K562 (cell line): Measurements from ENCODE around the gene NAXD. TPM values are rescaled to one million over a fixed set of nuclear protein-coding genes. Genes with fewer than 3 reads are reported as not detected.

ENCODE experiments used
- CLOCK ChIP-seq: fragments of 250-450 bp; sonication (Bioruptor Pico); IDR thresholded peaks from 2 replicates; pipeline ENCODE4 v1.4.0; 2020; ENCODE audit warnings: mild to moderate bottlenecking, moderate library complexity, borderline replicate concordance
- IRF1 ChIP-seq: sonication (generic); formaldehyde crosslinking; IDR thresholded peaks from 2 replicates; pipeline ENCODE4 v1.8.0; 2022; ENCODE audit warnings: missing genetic modification reagents, mild to moderate bottlenecking, borderline replicate concordance
- REST ChIP-seq, 2 experiments: fragments of 450-650 bp; formaldehyde crosslinking in 1 of 2; IDR thresholded peaks; 2 replicates each; pipeline versions ENCODE4 v1.4.0 to v1.6.1; 2014 to 2020; ENCODE audit warnings: mild to moderate bottlenecking in 2 of 2, borderline replicate concordance in 1 of 2, low read depth in 1 of 2
- TEAD1 ChIP-seq, 2 experiments: fragments of 450-650 bp in 1 of 2; sonication (generic) in 1 of 2; formaldehyde crosslinking; IDR thresholded peaks; 2 replicates each; pipeline versions ENCODE4 v1.4.0 to v1.8.0; 2020 to 2022; ENCODE audit warnings: mild to moderate bottlenecking in 2 of 2, missing genetic modification reagents in 1 of 2
- XRCC4 ChIP-seq: IDR thresholded peaks from one replicate; pipeline ENCODE4 v1.6.1; 2011; ENCODE audit not compliant: insufficient read depth, insufficient read length; ENCODE audit errors: extremely low read depth
- ZNF3 ChIP-seq: fragments of 250-450 bp; sonication (Bioruptor Pico); IDR thresholded peaks from 2 replicates; pipeline ENCODE4 v1.5.0; 2021; ENCODE audit warnings: mild to moderate bottlenecking, moderate library complexity
- polyA plus RNA-seq, 8 experiments: library from polyadenylated mRNA; depleted of rRNA in 4 of 8; stranded (reverse) in 5 of 8; unstranded in 3 of 8; fragments of >200 nt; fragmentation: Nextera tagmentation in 2 of 8; fragmentation: Illumina TruSeq in 1 of 8; extraction: Ambion mirVana in 2 of 8; extraction: Trizol in 1 of 8; gene quantifications; 2 replicates each; pipeline versions ENCODE4 v1.2.1 to v1.2.3, GENCODE V29; 2011 to 2014; ENCODE audit warnings: inconsistent platforms in 1 of 8, missing spikeins in 1 of 8
- total RNA-seq, 7 experiments: library from RNA; depleted of rRNA in 6 of 7; stranded (reverse); fragments of >200 nt in 6 of 7; fragmentation: Illumina TruSeq in 2 of 7; extraction: Trizol in 2 of 7; gene quantifications; 2 replicates each; pipeline versions ENCODE4 v1.2.1 to v1.2.3, GENCODE V29; 2011 to 2021; ENCODE audit warnings: low replicate concordance in 1 of 7

The NAXD gene
- total and polyA plus RNA-seq, 9 of the 15 experiments (the other 6 are each of a cell fraction or from before 2014, with no cell fraction given), result 0.59 to 20.6 (median 13.0) TPM

GRCh38 chr13:110615322-110616102 is at the start of gene NAXD (continued):
- TF ChIP-seq REST (IDR thresholded peaks at IDR 0.05; ENCODE audit: borderline replicate concordance), result no peak
- TF ChIP-seq REST (CRISPR knock-in tag; IDR thresholded peaks at IDR 0.05; ENCODE audit: low read depth), result no peak
- TF ChIP-seq CLOCK (CRISPR knock-in tag), result no peak
- no peak for TF ChIP-seq ZNF3 (CRISPR knock-in tag)
- TF ChIP-seq TEAD1 (CRISPR knock-in tag; IDR thresholded peaks at IDR 0.05), result peak in 1 of 2 experiments; percentile 69; a peak in 1 of 4 replicates
- TF ChIP-seq IRF1 (CRISPR knock-in tag), result no peak
- no peak for TF ChIP-seq XRCC4
